K562 (cell line): ENCODE results near the gene ABHD16A. TPM values are rescaled to one million over a fixed set of nuclear protein-coding genes. Genes with fewer than 3 reads are reported as not detected.

Experiments
- CHD4 ChIP-seq: fragments of 200-600 bp; sonication (generic); IDR thresholded peaks from 3 replicates; pipeline ENCODE4 v1.6.1; 2012; ENCODE audit warnings: low read depth, mild to moderate bottlenecking, mixed read lengths, low read length, inconsistent platforms; ENCODE audit not compliant: insufficient read depth, insufficient replicate concordance, poor library complexity, severe bottlenecking
- ETV1 ChIP-seq: fragments of 450-650 bp; conservative IDR thresholded peaks from 2 replicates; pipeline ENCODE4 v1.6.1; 2016; ENCODE audit warnings: missing genetic modification characterization, control low read depth, low read depth, missing compliant biosample characterization
- GATA2 ChIP-seq: sonication (generic); formaldehyde crosslinking; IDR thresholded peaks from 2 replicates; pipeline ENCODE4 v1.4.0; 2020; ENCODE audit warnings: mild to moderate bottlenecking, missing genetic modification reagents
- GTF2A2 ChIP-seq: IDR thresholded peaks from 2 replicates; pipeline ENCODE4 v1.6.1; 2016; ENCODE audit warnings: mild to moderate bottlenecking, missing genetic modification characterization, missing compliant biosample characterization
- HDAC6 ChIP-seq: IDR thresholded peaks from 2 replicates; pipeline ENCODE4 v1.6.1; 2012; ENCODE audit warnings: low read depth, mild to moderate bottlenecking, control low read depth, inconsistent platforms, low read length, moderate library complexity
- JUNB ChIP-seq: fragments of 450-650 bp; formaldehyde crosslinking; conservative IDR thresholded peaks from 2 replicates; pipeline ENCODE4 v1.4.0; 2020; ENCODE audit warnings: mild to moderate bottlenecking
- LARP7 ChIP-seq: fragments of 450-650 bp; IDR thresholded peaks from 2 replicates; pipeline ENCODE4 v1.6.1; 2016
- NUFIP1 ChIP-seq: fragments of 450-650 bp; IDR thresholded peaks from 2 replicates; pipeline ENCODE4 v1.6.1; 2018; ENCODE audit not compliant: partially characterized antibody
- PHB2 ChIP-seq: fragments of 450-650 bp; IDR thresholded peaks from 2 replicates; pipeline ENCODE4 v1.6.1; 2017; ENCODE audit warnings: low read depth
- RBBP5 ChIP-seq: fragments of 200-600 bp; sonication (generic); IDR thresholded peaks from 2 replicates; pipeline ENCODE4 v1.6.1; 2012; ENCODE audit warnings: borderline replicate concordance, mild to moderate bottlenecking, low read length, control low read depth, inconsistent platforms; ENCODE audit not compliant: insufficient read depth, poor library complexity, severe bottlenecking
- SUPT5H ChIP-seq: fragments of 450-650 bp; IDR thresholded peaks from 2 replicates; pipeline ENCODE4 v1.6.1; 2016
- TEAD4 ChIP-seq, 2 experiments: sonication (generic) in 1 of 2; formaldehyde crosslinking in 1 of 2; IDR thresholded peaks; 2 replicates each; pipeline versions ENCODE4 v1.6.1 to v1.8.0; 2012 to 2022; ENCODE audit warnings: borderline replicate concordance in 1 of 2, inconsistent platforms in 1 of 2, low read length in 1 of 2, mild to moderate bottlenecking in 1 of 2, missing genetic modification reagents in 1 of 2
- ZFX ChIP-seq: sonication (generic); formaldehyde crosslinking; IDR thresholded peaks from 2 replicates; pipeline ENCODE4 v1.8.0; 2022; ENCODE audit warnings: mild to moderate bottlenecking, missing genetic modification reagents, moderate library complexity
- ZNF143 ChIP-seq: sonication (generic); formaldehyde crosslinking; IDR thresholded peaks from 2 replicates; pipeline ENCODE4 v1.9.0; 2022; ENCODE audit warnings: mild to moderate bottlenecking, missing genetic modification reagents
- ZNF282 ChIP-seq: sonication (generic); formaldehyde crosslinking; IDR thresholded peaks from 2 replicates; pipeline ENCODE4 v1.8.1; 2023; ENCODE audit warnings: missing genetic modification reagents
- ZNF347 ChIP-seq: fragments of 450-650 bp; formaldehyde crosslinking; IDR thresholded peaks from 2 replicates; pipeline ENCODE4 v1.4.0; 2020; ENCODE audit warnings: low read depth, mild to moderate bottlenecking, moderate library complexity
- ZNF584 ChIP-seq: fragments of 200-800 bp; sonication (Bioruptor generic); IDR thresholded peaks from 2 replicates; pipeline ENCODE4 v1.6.1; 2016; ENCODE audit warnings: low read depth, mild to moderate bottlenecking, missing genetic modification characterization, missing compliant biosample characterization
- polyA plus RNA-seq, 8 experiments: library from polyadenylated mRNA; depleted of rRNA in 4 of 8; stranded (reverse) in 5 of 8; unstranded in 3 of 8; fragments of >200 nt; fragmentation: Nextera tagmentation in 2 of 8; fragmentation: Illumina TruSeq in 1 of 8; extraction: Ambion mirVana in 2 of 8; extraction: Trizol in 1 of 8; gene quantifications; 2 replicates each; pipeline versions ENCODE4 v1.2.1 to v1.2.3, GENCODE V29; 2011 to 2014; ENCODE audit warnings: inconsistent platforms in 1 of 8, missing spikeins in 1 of 8
- total RNA-seq, 7 experiments: library from RNA; depleted of rRNA in 6 of 7; stranded (reverse); fragments of >200 nt in 6 of 7; fragmentation: Illumina TruSeq in 2 of 7; extraction: Trizol in 2 of 7; gene quantifications; 2 replicates each; pipeline versions ENCODE4 v1.2.1 to v1.2.3, GENCODE V29; 2011 to 2021; ENCODE audit warnings: low replicate concordance in 1 of 7
- TF ChIP-seq, protein P1 (sequence below): sonication (generic); formaldehyde crosslinking; IDR thresholded peaks from 2 replicates; pipeline ENCODE4 v1.8.0; 2022; ENCODE audit warnings: missing genetic modification reagents, mild to moderate bottlenecking, moderate library complexity, borderline replicate concordance
- TF ChIP-seq, protein P2 (sequence below): sonication (generic); IDR thresholded peaks from 2 replicates; pipeline ENCODE4 v1.6.1; 2016
- TF ChIP-seq, protein P3 (sequence below): fragments of 250-450 bp; sonication (Bioruptor Pico); IDR thresholded peaks from 2 replicates; pipeline ENCODE4 v1.8.0; 2021; ENCODE audit warnings: moderate library complexity, mild to moderate bottlenecking, inconsistent platforms
- TF ChIP-seq, protein P4 (sequence below): fragments of 250-450 bp; sonication (Bioruptor Pico); IDR thresholded peaks from 2 replicates; pipeline ENCODE4 v1.5.0; 2021; ENCODE audit warnings: mild to moderate bottlenecking, borderline replicate concordance

ABHD16A gene
- total and polyA plus RNA-seq, 9 of the 15 experiments (the other 6 are each of a cell fraction or from before 2014, with no cell fraction given) = 25.8 to 120 (median 81.6) TPM

DNA sequence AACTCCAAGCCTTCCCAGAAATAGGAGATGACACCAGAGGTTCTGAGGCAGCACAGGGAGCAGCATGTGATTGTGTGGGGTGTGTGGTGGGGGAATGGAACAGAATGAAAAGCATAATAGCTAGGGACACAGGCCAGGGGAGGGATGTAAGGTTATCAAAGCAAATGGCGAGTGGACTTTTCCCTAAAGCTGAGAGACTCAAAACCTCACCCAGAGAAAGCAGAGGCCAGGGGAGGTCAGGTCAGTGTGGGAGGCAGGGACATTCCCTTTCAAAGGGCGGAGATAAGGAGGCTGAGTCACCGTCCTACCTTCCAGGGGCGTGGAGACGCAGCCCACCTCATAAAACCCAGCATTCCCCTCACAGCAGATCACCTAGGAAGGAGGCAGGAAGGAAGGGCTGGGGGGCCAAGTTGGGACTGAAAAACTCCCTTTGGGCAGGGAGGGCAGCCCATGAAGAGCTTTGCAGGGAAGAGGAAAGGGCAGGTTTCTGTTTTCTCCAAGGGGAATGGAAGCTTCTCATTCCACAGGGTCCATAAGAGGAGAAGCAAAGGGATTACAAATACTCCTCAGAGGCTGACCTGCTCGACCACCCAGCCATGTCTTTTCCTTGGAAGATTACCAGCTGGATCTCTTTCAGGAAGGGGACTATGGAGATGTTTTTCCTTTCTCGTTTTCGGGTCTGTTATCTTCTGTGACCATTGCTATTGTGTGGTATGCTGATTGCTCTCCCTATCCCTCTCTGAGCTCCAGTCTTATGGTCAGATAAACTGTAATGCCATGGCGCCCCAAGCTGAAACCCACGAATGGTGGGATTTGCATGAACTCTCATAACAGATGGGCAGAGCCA is 12.7 kb downstream of the ABHD16A start (continued):
- TF ChIP-seq, protein P1, sequence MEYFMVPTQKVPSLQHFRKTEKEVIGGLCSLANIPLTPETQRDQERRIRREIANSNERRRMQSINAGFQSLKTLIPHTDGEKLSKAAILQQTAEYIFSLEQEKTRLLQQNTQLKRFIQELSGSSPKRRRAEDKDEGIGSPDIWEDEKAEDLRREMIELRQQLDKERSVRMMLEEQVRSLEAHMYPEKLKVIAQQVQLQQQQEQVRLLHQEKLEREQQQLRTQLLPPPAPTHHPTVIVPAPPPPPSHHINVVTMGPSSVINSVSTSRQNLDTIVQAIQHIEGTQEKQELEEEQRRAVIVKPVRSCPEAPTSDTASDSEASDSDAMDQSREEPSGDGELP = peak; percentile 64; the same call in 1 of the 2 replicates
- peak; percentile 38; the same call in 1 of the 2 replicates for TF ChIP-seq ZFX (CRISPR knock-in tag)
- TF ChIP-seq GATA2 (CRISPR knock-in tag) = peak; percentile 56; the same call in 1 of the 2 replicates
- peak; percentile 13; the same call in 1 of the 2 replicates for TF ChIP-seq LARP7
- TF ChIP-seq, protein P2, sequence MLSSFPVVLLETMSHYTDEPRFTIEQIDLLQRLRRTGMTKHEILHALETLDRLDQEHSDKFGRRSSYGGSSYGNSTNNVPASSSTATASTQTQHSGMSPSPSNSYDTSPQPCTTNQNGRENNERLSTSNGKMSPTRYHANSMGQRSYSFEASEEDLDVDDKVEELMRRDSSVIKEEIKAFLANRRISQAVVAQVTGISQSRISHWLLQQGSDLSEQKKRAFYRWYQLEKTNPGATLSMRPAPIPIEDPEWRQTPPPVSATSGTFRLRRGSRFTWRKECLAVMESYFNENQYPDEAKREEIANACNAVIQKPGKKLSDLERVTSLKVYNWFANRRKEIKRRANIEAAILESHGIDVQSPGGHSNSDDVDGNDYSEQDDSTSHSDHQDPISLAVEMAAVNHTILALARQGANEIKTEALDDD = peak; percentile 55; the same call in 1 of the 2 replicates
- TF ChIP-seq GTF2A2 (tag) = no peak; the same call in 1 of the 2 replicates
- TF ChIP-seq PHB2 = peak; percentile 2; the same call in 1 of the 2 replicates
- TF ChIP-seq HDAC6 = no peak
- TF ChIP-seq ZNF282 (CRISPR knock-in tag) = no peak
- no peak for TF ChIP-seq NUFIP1
- TF ChIP-seq, protein P3, sequence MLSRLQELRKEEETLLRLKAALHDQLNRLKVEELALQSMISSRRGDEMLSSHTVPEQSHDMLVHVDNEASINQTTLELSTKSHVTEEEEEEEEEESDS (CRISPR knock-in tag) = no peak
- peak; percentile 84 for TF ChIP-seq TEAD4 (IDR thresholded peaks at IDR 0.05; ENCODE audit: low read length)
- TF ChIP-seq TEAD4 (CRISPR knock-in tag; IDR thresholded peaks at IDR 0.05; ENCODE audit: borderline replicate concordance) = no peak
- TF ChIP-seq, protein P4, sequence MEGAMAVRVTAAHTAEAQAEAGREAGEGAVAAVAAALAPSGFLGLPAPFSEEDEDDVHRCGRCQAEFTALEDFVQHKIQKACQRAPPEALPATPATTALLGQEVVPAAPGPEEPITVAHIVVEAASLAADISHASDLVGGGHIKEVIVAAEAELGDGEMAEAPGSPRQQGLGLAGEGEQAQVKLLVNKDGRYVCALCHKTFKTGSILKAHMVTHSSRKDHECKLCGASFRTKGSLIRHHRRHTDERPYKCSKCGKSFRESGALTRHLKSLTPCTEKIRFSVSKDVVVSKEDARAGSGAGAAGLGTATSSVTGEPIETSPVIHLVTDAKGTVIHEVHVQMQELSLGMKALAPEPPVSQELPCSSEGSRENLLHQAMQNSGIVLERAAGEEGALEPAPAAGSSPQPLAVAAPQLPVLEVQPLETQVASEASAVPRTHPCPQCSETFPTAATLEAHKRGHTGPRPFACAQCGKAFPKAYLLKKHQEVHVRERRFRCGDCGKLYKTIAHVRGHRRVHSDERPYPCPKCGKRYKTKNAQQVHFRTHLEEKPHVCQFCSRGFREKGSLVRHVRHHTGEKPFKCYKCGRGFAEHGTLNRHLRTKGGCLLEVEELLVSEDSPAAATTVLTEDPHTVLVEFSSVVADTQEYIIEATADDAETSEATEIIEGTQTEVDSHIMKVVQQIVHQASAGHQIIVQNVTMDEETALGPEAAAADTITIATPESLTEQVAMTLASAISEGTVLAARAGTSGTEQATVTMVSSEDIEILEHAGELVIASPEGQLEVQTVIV = peak; percentile 15; the same call in 1 of the 2 replicates
- TF ChIP-seq SUPT5H = peak; percentile 81
- TF ChIP-seq JUNB (CRISPR knock-in tag) = peak; percentile 89
- peak; percentile 72; the same call in 1 of the 2 replicates for TF ChIP-seq ZNF584
- peak; percentile 88 for TF ChIP-seq CHD4
- TF ChIP-seq ZNF143 = no peak
- no peak for TF ChIP-seq RBBP5
- TF ChIP-seq ZNF347 (CRISPR knock-in tag) = no peak
- TF ChIP-seq ETV1 (tag) = peak; percentile 53
